Endothelial cell of umbilical vein (primary cell): ENCODE data around the gene PARP1.

ENCODE experiments used
- EZH2 ChIP-seq: IDR thresholded peaks from 2 replicates; pipeline ENCODE4 v1.6.1; 2012; ENCODE audit warnings: borderline replicate concordance, low read depth, mild to moderate bottlenecking, moderate library complexity, low read length, inconsistent platforms; ENCODE audit not compliant: severe bottlenecking
- FOS ChIP-seq: IDR thresholded peaks from 2 replicates; pipeline ENCODE4 v1.6.1; 2011; ENCODE audit warnings: mild to moderate bottlenecking, low read length, moderate library complexity, borderline replicate concordance; ENCODE audit not compliant: insufficient read depth
- MYC ChIP-seq: IDR thresholded peaks from one replicate; pipeline ENCODE4 v1.6.1; 2011; ENCODE audit warnings: mild to moderate bottlenecking, low read depth, low read length
- POLR2AphosphoS5 ChIP-seq: IDR thresholded peaks from 2 replicates; pipeline ENCODE4 v1.6.1; 2012; ENCODE audit warnings: low read depth, mild to moderate bottlenecking, control low read depth, low read length, moderate library complexity; ENCODE audit not compliant: insufficient read depth
- TF ChIP-seq, protein P1 (sequence below): IDR thresholded peaks from 2 replicates; pipeline ENCODE4 v1.6.1; 2011; ENCODE audit not compliant: insufficient read depth, insufficient read length

- TF ChIP-seq, protein P1, sequence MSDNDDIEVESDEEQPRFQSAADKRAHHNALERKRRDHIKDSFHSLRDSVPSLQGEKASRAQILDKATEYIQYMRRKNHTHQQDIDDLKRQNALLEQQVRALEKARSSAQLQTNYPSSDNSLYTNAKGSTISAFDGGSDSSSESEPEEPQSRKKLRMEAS: no peak
- TF ChIP-seq MYC (no peak), POLR2AphosphoS5 (no peak), EZH2 (no peak), FOS (no peak)
These were observed 96.5 kb downstream of the PARP1 start for GRCh38 chr1:226311376-226311775.
